Activated T-helper 1 cell treated with Interleukin-2 at 50 U/mL for 16 hours (primary cell): ENCODE data around the gene ATP2A3.
"Not testable (repeated sequence)": the region's sequence is repeated elsewhere in the genome, so short reads cannot be mapped to it uniquely, and the experiment has no call there.

ENCODE experiments used
- DNase-seq: peaks from one replicate; pipeline ENCODE4 v3.0.0-alpha.2; 2020; ENCODE audit warnings: low read depth

Gene ATP2A3

DNA sequence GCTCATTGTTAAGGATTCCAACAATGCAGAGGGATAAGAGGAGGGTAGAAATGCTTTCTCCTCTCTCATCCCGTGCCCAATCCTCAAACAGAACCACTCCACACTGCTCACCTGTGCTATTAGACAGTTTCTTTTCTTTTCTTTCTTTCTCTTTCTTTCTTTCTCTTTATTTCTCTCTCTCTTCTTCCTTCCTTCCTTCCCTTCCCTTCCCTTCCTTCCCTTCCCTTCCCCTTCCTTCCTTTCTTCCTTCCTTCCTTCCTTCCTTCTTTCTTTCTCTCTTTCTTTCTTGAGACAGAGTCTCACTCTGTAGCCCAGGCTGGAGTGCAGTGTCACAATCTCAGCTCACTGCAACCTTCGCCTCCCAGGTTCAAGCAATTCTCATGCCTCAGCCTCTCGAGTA is 27.5 kb upstream of the ATP2A3 start:
- not testable (repeated sequence) for DNase-seq

DNA sequence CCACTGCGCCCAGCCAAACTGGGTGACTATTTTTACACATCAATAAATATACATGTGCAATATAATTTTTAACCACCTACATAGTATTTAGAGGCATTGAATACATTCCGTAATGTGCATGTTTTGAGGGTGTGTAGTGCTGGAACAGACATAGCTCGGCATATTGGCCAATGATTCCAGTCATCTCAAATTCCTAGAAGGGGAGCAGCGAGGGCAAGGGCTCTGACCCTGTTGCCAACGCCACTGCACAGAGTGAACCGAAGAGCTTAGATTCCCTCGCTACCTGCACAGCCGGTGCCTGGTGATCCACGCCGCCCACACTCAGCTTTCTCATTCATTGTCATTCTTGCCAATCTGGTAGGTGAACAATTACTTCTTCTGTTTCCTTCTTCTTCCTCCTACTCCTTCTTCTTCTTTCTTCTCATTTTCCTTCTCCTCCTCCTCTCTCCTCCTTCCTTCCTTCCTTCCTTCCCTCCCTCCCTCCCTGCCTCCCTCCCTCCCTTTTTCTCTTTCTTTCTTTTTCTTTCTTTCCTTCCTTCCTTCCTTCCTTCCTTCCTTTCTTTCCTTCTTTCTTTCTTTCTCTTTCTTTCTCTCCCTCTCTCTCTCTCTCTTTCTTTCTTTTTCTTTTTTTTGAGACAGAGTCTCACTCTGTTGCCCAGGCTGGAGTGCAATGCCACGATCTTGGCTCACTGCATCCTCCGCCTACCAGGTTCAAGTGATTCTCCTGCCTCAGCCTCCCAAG is 26.3 kb upstream of the ATP2A3 start:
- no peak for DNase-seq

DNA sequence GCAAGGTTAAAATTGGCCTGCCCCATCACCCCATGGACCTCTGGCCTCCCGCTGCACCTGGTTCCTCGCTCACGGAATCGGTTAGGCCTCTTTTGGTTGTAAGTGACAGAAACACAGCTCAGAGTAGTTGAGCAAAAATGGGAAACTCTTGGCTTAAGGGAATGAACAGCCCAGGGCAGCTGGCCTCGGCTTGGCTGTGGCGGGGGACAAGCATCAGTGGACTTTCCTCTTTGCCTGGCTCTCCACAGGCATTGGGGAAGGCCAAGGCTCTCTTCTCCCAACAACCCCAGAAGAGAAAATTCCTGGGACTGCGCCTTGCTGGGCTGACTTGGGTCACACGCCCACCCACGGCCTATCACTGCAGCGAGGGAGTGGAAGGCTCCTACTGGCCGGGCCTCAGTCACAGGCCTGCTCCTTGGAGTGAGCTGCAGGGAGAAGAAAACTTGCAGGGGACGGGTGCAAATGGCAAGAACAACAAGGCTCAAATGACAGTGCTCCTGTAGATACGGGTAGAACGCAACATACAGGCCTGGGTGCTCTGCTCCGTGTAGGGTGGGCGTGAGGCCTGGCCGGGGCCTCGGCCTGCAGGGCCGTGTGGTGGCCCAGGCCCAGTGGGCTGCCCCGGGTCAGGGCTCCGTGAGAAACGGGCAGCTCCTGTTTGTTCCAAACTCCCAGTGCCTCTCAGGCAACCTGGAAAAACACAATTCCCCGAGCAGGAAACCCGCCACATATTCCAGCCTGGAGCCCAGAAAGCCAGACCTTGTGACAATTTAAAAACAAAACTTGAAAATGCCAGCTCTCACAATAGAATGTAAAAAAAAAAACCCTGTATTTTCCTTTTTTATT is 25.0 kb upstream of the ATP2A3 start:
- DNase-seq, result no peak

DNA sequence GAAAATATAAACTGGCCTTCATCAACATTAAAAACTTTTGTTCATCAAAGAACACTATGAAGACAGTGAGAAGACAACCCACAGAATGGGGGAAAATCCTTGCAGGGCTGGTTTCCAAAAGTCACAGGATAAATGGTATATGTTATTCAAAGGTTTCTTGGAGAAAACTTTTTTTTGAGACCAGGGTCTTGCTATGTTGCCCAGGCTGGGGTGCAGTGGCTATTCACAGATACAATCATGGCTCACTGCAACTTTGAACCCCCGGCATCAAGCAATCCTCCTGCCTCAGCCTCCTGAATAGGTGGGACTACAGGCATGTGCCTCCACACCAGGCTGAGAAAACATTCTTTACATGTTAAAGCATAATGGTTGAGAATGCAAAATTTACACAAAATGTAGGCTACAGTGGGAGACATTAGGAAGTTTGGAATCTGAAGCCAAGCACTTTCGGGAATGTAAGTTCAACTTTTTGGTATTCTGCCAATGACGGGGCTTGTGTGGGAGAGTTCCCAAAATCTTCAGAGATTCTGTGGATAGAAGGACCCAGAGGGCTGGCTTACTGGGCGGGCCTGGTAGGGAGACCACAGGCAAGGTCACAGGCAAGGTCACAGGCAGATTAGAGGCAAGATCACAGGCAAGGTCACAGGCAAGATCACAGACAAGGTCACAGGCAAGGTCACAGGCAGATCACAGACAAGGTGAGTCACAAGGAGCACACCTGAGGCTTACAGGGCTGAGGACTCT is 24.2 kb upstream of the ATP2A3 start:
- no peak for DNase-seq

DNA sequence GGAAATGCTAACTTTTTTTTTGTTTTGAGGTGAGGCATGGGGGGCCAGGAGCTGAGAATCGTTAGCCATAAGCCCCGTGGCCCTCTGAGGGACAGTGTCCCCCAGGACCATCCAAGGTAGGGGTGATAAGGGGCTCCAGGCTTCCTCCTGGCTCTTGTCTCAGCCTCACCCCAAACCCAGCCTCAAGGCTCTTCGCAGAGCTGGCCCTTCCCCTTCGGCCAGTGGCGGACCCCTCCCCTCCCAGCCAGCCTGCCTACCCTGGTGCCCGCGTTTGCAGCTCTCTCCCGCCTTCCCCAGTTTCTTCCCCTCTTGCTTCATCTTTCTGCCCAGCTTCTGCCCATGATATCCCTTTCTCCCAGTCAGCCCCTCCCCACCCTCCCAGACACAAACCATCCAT is 22.7 kb upstream of the ATP2A3 start:
- DNase-seq, result no peak

DNA sequence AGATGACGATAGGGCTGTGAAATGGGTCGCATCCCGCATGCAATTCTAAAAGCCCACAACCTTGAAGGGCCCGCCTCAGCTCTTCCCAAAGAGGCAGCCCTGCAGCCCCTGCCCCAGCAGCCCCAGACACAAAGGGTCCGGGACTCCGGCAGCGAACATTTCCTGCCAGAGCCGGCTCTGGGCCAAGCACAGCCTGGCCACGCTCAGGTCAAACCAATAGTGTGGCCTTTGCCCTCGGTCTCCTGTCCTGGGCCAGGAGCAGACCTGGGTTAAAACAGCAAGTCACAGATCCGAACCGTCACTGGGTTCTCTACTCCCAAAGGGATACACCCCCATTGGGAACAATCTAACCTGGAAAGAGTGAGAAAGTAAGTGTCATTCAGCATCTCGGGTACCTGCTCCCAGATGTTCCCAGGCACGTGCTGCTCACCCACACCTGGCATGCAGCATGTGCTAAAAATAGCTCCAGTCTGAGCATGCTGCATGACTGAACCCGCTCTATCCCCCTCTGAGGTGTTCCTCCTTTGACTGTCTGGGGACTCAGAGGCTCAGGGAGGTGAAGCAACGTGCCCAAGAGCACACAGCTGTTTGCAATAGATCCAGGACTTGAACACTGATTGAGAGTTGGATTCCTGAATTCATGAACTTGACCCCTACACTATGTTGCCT is 22.2 kb upstream of the ATP2A3 start:
- DNase-seq, result no peak

DNA sequence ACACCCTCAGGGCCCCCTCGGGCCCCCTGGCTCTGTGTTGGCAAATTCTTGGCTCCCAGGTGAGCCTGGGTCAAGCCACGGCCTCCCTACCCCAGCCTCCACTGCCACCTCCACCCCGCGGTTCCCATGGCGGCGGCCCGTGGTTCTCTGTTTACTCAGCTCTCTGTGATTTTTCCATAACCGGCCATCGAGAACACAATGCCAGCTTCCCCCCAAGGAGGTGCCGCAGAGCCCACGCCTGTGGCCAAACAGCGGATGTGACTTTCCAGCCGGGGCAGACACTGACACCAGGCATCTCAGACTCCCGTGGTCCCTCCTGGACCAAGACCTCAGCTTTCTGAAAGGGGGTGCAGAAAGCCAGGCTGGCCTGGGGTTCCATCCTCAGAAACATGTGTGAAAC is 21.6 kb upstream of the ATP2A3 start:
- no peak for DNase-seq

DNA sequence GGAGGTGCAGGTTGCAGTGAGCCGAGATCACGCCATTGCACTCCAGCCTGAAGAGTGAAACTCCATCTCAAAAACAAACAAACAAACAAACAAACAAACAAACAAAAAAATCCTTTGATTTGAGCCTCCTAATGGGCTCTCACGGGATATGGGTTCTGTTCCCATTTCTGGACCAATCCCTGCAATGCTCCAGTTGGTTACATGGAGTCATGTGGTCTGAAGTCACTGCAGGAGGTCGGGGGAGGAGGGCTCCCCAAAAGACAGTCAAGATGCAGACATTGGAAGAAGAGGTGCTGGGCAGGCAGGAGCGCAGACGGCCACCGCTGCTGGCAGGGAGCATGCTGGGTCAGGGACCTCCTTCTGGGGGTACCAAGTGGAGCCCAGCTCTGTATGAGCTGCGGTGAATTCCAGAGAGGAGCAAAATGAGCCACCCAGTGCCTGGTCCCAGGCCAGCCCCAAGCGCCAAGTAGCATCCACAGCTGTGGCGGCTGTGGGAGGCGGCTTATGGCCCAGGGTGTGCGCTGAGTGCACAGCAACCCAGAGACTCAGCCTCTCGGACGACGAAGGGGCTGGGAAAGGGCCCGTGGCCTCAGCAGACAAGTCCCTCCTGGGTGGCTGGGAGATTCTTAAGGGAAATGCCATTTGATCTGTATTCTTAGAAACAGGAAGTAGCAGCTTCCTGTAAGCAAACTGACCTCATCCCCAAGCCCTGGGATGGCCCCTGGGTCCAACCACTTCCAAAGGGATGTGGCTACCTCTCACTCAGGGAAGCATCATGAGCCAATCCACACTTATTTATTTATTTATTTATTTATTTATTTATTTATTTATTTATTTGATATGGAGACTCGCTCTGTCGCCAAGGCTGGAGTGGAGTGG is 19.6 kb upstream of the ATP2A3 start:
- no peak for DNase-seq

DNA sequence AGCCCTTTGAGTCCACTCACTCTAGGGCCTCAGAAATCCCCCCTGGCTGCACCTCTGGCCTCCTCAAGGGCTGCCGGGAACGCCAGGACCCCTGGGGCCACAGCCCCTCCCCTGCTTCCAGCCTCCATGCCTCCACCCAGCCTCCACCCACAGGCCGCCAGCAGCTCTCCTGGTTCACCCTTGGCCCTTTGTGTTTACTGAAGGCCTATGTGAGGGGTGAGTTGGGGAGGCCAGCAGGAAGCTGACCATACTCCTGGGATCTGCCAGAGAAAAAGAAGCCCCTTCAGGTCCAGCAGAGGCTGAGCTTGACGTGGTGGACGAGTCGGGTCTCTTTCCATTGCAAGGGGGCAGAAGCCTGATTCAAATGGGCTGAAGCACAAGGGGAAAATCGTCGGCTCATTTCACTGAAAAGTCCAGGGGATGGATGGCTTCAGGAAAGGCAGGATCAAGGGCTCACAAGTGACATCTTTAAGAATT is 18.3 kb upstream of the ATP2A3 start:
- DNase-seq, result no peak

DNA sequence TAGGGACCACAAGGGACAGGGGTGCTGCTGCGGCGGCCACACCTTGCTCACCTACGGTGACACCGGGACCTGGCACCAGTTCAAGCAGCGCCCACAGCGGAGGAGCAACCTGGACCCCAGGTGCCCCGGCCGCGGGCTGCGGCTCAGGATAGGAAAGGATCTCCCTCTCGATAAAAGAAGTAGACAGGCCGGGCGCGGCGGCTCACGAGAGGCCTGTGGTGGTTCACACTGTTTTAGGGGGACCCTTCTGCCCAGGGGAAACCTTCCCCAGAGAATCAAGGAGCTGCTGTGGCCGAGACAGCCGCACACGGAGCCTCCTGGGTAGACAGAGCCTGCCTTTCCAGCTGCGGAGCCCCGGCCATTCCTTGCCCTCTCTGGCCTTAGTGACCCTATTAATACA is 17.9 kb upstream of the ATP2A3 start:
- no peak for DNase-seq

DNA sequence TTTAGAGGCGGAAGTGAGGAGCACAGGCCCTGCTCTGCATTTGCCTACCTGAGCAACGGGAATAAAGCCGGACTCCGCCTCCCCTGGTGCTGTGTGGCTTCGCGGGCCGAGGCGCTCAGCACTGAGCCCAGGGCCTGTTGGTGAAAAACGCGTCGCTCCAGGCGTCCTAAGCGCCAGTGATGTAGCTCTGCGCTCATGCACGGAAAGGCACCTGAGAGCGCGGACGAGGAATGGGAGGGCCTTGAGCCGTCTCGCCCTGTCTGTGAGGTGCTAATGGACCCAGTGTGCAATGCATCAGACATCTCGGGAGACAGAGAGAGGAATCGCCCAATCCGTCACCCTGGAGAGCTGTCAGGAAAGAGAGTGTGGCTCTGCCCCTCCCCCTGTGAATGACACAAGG is 17.2 kb upstream of the ATP2A3 start:
- DNase-seq, result no peak

DNA sequence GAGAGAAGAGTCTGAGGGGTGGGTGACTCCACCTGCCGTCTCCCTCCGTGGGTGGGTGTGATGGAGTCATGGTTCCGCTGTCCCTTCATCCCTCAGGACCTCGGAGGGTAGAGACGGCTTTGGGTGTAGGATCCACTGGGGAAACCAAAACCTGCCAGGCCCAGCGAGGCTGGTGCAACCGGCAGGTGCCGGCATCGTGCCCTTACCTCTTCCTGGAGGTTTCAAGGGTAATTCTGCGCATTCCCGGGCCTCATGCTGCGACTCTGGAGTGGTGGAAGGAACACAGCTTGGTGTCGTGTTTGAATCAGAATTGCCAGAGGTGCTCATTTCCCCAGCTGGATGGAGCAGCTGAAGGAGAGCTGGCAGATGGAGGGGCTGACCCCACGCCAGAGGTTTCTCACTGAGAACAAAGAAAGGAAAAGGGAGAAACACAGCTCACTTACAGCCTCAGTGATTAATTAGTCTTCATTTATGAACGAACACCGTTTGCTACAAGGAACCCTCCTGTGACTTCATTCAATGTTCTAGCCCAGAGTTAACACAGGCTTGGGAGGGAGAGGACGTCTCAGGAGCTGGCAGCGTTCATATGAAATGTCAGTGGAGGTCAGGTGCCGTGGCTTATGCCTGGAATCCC is 16.3 kb upstream of the ATP2A3 start:
- no peak for DNase-seq

DNA sequence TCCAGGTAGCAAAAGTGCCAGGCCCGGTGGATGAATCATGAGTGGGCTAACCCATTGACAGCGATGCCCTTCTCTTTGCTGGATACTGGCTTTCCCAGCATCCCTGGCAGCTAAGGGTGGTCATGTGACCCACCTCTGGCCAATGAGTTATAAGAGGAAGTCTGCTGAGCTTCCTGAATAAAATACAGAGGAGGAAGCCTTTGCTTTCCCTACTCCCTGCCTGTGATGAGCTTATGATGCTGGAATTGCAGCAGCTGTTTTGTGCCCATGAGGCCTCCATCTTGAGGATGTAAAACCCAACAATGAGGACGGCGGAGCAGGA is 15.0 kb upstream of the ATP2A3 start:
- no peak for DNase-seq

DNA sequence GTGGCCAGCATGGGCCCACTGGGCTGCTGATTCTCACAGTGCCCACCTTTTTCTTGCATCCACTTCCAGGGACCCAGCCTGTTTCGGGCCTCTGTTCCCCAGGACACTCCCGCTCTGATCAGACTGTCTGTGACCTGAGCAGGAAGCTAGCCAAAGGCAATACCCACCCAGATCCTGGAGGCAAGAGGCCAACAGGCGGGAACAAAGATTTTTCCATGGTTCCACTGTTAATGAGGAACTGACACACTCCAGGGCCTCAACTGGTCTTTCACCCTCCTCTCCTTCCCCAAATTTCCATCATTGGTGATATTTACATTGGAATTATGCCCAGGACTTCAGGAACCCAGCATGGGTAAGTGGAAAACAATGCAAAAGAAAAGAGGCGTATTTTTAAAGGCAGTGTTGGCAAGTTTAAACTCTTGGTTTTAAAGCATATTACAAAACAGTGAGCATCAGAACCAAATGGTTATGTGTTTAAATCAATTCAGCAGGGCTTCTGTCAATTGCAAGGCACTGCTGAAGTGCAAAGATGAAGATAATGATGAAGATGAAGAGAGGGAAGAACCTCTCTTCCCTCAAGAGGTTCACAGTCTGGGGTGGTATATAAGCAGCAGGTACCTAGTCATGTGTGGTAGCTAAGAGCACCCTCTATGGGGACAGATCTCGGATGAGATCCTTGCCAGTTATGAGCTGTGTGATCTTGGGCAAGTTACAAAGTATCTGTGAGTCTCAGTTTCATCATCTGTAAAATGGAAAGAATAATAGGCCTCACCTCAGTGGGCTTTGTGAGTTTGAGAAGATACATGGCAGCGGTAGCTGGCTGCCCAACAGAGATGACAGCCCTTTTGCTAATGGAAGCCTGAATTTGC is 14.4 kb upstream of the ATP2A3 start:
- DNase-seq, result no peak

DNA sequence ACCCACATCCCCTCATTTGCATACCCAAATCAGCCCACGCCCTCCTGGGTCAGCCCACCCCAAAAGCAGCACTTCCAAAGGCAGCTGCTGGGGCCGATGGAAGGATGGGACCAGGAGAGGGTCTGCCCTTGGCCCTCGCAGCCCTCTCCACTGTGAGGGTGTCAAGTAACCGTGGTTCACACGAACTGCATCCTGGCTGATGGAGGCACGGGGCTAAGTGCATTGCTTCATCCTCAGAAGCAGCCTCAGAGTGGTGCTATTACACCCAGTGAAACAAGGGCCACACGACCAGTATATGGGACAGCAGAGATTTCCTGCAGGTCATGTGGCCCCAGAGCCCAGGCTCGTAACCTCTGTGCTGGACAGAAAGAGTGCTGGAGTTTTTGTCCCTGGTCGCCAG is 13.2 kb upstream of the ATP2A3 start:
- DNase-seq, result no peak

DNA sequence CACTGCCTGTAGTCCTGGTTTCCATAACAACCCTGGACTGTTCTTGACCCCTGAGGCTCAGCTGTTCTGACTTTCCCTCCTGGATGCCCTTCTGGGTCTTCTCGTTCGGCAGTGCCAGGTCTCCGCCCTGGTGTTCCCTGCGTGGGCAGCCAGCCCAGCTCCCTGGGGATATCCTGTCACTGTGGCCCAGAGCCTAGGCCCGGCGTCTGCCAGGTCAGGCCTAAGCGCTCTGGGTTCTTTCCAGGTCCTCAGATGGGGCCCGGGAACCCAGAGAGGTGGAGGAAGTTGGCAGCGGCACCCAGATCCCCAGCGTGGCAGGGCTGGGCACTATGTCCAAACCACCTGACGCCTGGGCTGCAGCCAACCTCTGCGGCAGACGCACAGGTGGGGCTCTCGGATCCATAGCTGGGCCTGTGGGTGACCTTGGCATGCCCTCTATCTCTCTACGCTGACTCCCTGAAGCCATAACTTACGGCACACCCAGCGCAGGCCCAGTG is 12.5 kb upstream of the ATP2A3 start:
- DNase-seq, result no peak

DNA sequence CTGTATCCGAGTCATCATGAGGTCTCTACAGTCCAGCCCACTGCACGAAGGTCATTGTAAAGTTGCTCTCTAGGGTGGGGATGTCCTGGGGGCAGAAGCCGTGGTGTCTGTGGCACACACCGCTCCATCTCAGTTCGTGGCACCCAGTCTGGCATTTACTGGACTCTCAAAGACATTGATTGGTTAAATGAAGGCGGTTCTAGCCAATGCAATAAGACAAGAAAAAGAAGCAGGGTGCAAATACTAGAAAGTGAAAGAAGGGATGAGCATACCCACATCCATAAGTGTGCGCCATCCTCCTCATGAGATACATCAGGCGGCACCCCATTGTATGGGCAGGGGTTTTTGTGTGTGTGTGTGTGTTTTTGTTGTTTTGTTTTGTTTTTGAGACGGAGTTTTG is 10.7 kb upstream of the ATP2A3 start:
- DNase-seq, result no peak

DNA sequence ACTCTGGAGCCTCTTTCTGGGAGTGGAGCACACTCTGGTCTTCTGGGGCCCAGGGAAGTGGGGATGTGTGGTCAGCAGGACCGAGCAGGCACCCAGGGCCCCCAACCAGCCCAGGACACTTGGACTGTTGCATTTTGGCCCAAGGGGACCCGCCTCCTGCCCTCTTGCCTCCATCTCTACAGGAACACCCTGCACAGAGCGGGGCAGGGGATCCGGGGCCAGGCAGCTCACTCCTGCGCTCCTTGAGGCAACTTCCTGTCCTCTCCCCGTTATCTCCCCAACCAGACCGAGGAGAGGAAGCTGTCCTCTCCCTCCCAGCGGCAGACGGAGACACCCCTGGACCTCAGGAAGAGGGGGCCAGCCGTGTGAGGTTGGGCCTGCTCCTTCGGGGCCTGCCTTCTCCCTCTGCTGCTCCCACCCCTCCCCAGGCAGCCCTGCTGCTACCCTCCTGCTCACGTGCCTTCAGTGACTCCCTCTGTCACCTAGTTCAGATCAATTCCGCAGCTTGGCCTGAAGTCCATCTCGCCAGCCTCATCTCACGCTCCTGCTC is 10.0 kb upstream of the ATP2A3 start:
- no peak for DNase-seq

DNA sequence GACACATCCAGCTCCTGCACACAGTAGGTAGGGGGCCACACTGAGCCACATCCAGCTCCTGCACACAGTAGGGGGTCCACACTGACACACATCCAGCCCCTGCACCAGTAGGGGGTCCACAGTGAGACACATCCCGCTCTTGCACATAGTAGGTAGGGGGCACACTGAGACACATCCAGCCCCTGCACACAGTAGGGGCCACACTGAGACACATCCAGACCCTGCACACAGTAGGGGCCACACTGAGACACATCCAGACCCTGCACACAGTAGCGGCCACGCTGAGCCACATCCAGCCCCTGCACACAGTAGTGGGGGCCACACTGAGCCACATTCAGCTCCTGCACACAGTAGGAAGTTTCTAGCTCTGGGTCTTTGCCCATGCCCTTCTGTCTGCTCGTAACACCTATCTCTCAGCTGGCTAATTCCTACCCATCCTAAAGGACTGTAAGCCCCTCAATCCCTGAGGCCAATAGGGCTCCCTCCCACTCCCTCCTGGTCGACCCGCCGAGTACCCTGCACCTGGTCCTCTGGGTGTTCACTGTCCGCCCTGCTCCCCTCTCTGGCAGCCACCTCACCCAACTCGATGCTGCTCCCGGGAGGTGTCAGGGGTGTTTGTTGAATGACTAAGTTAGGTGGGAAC is 9.4 kb upstream of the ATP2A3 start:
- DNase-seq, result no peak
